ENCODE results near the gene PTGDR2.

- TF ChIP-seq CTCF (IDR thresholded peaks at IDR 0.05) (no peak), POLR2A (IDR thresholded peaks at IDR 0.05) (no peak)
Observed at GRCh38 chr11:60845338-60845737, 10.4 kb downstream of the PTGDR2 start.

All from uterus (tissue), 2 donors.